B cell (primary cell): ENCODE data around the gene MT1A. TPM values are rescaled to one million over a fixed set of nuclear protein-coding genes. Genes with fewer than 3 reads are reported as not detected.
A peak's percentile ranks its signal among the peaks of the same experiment; 100 is the strongest.

Experiments used
- ATAC-seq: fragments of 200-7000 bp; cut with Tn5 transposase; one replicate; pipeline ENCODE4 v1.10.0; 2021; ENCODE audit warnings: low read depth, mild to moderate bottlenecking, moderate number of reproducible peaks, moderate library complexity
- CTCF ChIA-PET: fragments of 350-600 bp; sonication (Branson Sonifier 250); formaldehyde crosslinking; loops from one replicate; lab custom pipeline; 2021; ENCODE audit warnings: antibody characterized with exemption, inconsistent platforms; lab: Charles Lee
- POLR2A ChIA-PET: fragments of 350-600 bp; sonication (Branson Sonifier 250); formaldehyde crosslinking; loops from one replicate; lab custom pipeline; 2021; ENCODE audit warnings: antibody characterized with exemption; lab: Charles Lee
- DNase-seq: peaks from one replicate; pipeline ENCODE4 v3.0.0; 2013
- H2AFZ ChIP-seq: 2 replicates; pipeline ENCODE4 v1.6.1; 2012; ENCODE audit warnings: mild to moderate bottlenecking, low read depth, low read length; ENCODE audit not compliant: insufficient read depth, poor library complexity, severe bottlenecking
- H3K27ac ChIP-seq, 2 donors: 1 replicate in 1 of 2; 2 replicates in 1 of 2; pipeline ENCODE4 v1.5.1; 2012 to 2013; ENCODE audit warnings: low read length in 2 of 2, mild to moderate bottlenecking in 2 of 2, moderate library complexity in 1 of 2
- H3K27me3 ChIP-seq, 4 experiments: fragments of 200-600 bp in 1 of 4; sonication (generic) in 1 of 4; replicated peaks in 1 of 4; 1 replicate in 2 of 4; 2 replicates in 2 of 4; pipeline versions ENCODE4 v1.6.1 to v1.7.0; 2013 to 2016; ENCODE audit warnings: low read length in 3 of 4, mild to moderate bottlenecking in 2 of 4, mixed read lengths in 1 of 4, moderate library complexity in 1 of 4; ENCODE audit not compliant: insufficient read depth in 4 of 4, control insufficient read depth in 3 of 4; ENCODE audit errors: control extremely low read depth in 1 of 4
- H3K36me3 ChIP-seq, 2 experiments: replicated peaks in 1 of 2; 1 replicate in 1 of 2; 2 replicates in 1 of 2; pipeline versions ENCODE4 v1.6.1 to v1.7.1; 2013; ENCODE audit warnings: low read length in 1 of 2; ENCODE audit not compliant: insufficient read depth in 2 of 2, control insufficient read depth in 1 of 2; ENCODE audit errors: control extremely low read depth in 1 of 2, extremely low read depth in 1 of 2
- H3K4me1 ChIP-seq, 2 donors: fragments of 200-600 bp in 1 of 2; sonication (generic) in 1 of 2; 1 replicate in 1 of 2; 2 replicates in 1 of 2; pipeline versions ENCODE4 v1.5.1 to v1.6.1; 2013 to 2017; ENCODE audit warnings: low read length in 2 of 2; ENCODE audit not compliant: control insufficient read depth in 2 of 2, insufficient read depth in 2 of 2
- H3K4me2 ChIP-seq: replicated peaks from 2 replicates; pipeline ENCODE3; 2012; ENCODE audit warnings: mild to moderate bottlenecking, low read depth, low read length; ENCODE audit not compliant: poor library complexity, severe bottlenecking
- H3K4me3 ChIP-seq, 5 experiments: fragments of 200-600 bp in 1 of 5; sonication (generic) in 1 of 5; 1 replicate in 3 of 5; 2 replicates in 2 of 5; pipeline versions ENCODE4 v1.5.1 to v1.7.0; 2011 to 2016; ENCODE audit warnings: low read length in 4 of 5, mild to moderate bottlenecking in 4 of 5, low read depth in 2 of 5, control low read depth in 1 of 5, moderate library complexity in 1 of 5; ENCODE audit not compliant: insufficient read depth in 1 of 5; ENCODE audit errors: control extremely low read depth in 1 of 5, extremely low read depth in 1 of 5
- H3K79me2 ChIP-seq: fragments of 200-600 bp; sonication (generic); one replicate; pipeline ENCODE4 v1.6.0; 2016; ENCODE audit warnings: low read length; ENCODE audit not compliant: control insufficient read depth, insufficient read depth
- H3K9ac ChIP-seq: fragments of 200-600 bp; sonication (generic); 2 replicates; pipeline ENCODE4 v1.6.1; 2017; ENCODE audit warnings: mild to moderate bottlenecking, low read length, moderate library complexity
- H3K9me3 ChIP-seq, 3 donors: one replicate each; pipeline versions ENCODE4 v1.6.1 to v1.7.1; 2013; ENCODE audit warnings: low read length in 2 of 3; ENCODE audit not compliant: control insufficient read depth in 2 of 3, insufficient read depth in 1 of 3; ENCODE audit errors: control extremely low read depth in 1 of 3
- H4K20me1 ChIP-seq: 2 replicates; pipeline ENCODE4 v1.6.0; 2012; ENCODE audit warnings: mild to moderate bottlenecking, low read length; ENCODE audit not compliant: insufficient read depth, control insufficient read depth, poor library complexity, severe bottlenecking
- H3K27ac Mint-ChIP-seq: one replicate; pipeline ENCODE4 v1.8.0; 2021; ENCODE audit warnings: mixed read lengths
- H3K27me3 Mint-ChIP-seq: one replicate; pipeline ENCODE4 v1.8.0; 2021; ENCODE audit warnings: mixed read lengths
- H3K4me1 Mint-ChIP-seq: one replicate; pipeline ENCODE4 v1.8.0; 2021; ENCODE audit warnings: mixed read lengths
- H3K4me3 Mint-ChIP-seq: one replicate; pipeline ENCODE4 v1.8.0; 2021; ENCODE audit warnings: mixed read lengths
- H3K9me3 Mint-ChIP-seq: one replicate; pipeline ENCODE4 v1.8.0; 2022; ENCODE audit warnings: mixed read lengths; ENCODE audit not compliant: insufficient read depth
- EZH2 ChIP-seq: IDR thresholded peaks from 2 replicates; pipeline ENCODE4 v1.6.1; 2012; ENCODE audit warnings: borderline replicate concordance, low read depth, mild to moderate bottlenecking, moderate library complexity, low read length; ENCODE audit not compliant: insufficient read depth, poor library complexity, severe bottlenecking
- WGBS: methylation state at CpG from one replicate; pipeline ENCODE4 v1.1.5; 2013; ENCODE audit warnings: missing lambda C conversion rate; ENCODE audit not compliant: insufficient coverage; 5-methylcytosine and 5-hydroxymethylcytosine counted together
- intact Hi-C: fragments of 100-400 bp; cut with micrococcal nuclease; formaldehyde crosslinking; loops from one replicate; pipeline ENCODE4 v1.10.0; 2022
- polyA plus RNA-seq: library from polyadenylated mRNA; depleted of rRNA; stranded (reverse); fragments of >200 nt; gene quantifications from 2 replicates; pipeline ENCODE4 v1.2.3, GENCODE V29; 2012
- total RNA-seq, 2 donors: library from RNA; stranded (reverse); fragments of 120-200 nt in 1 of 2; gene quantifications; 1 replicate in 1 of 2; 2 replicates in 1 of 2; pipeline versions ENCODE4 v1.2.3 to v1.2.4, GENCODE V29; 2013 to 2022
- TF ChIP-seq, protein P1 (sequence below): fragments of 200-600 bp; IDR thresholded peaks from one replicate; pipeline ENCODE4 v1.8.0; 2022; ENCODE audit warnings: antibody characterized with exemption, mild to moderate bottlenecking

MT1A gene
- total and polyA plus RNA-seq, 2 donors (not counting 1 experiment from before 2014, with no cell fraction given), result not detected

DNA sequence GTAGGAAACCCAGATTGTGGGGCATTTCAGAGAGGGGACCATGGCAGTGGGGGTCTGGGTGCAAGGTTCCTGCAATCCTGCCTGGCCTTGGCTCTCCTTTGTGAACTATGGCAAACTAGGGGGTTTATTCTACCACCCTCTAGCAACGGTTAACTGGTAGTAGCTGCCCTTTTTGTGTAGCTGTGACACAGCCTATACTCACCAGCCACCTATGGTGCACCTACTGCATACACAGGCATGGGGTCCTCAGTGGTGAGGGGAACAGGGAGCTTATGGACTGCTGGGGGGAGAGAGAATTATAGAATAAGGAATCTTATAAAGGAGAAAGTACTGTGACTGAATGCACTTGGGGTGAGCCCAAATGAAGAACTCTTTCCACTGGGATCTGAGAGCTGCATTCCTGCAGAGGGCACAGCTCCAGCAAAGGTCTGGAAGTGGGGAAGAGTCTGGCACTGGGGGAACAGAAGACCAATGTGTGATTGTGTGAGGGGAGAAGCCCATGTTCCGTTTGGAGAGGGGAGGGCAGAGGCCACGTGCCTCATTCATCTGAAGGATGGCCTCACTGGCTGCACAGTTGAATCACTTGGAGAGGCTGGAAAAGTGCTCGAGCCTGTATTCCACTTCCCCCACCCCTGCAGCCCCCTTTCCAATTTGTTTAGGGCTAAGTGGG is 45.9 kb downstream of the MT1A start:
- ATAC-seq, result no peak
- Histone ChIP-seq H4K20me1 (no peaks in the 10 kb centered on the region), H3K4me1 (peaks cover 14 to 15% of the 10 kb centered on the region in 2 donors), H3K9me3 (peaks cover 0 to 7% (median 0%) of the 10 kb centered on the region in 3 donors), H3K27me3 (peaks cover 0 to 9% (median 3%) of the 10 kb centered on the region in 4 experiments), H2AFZ (no peak overlapping the region), H3K9ac (no peak overlapping the region), H3K27ac (no peak overlapping the region), H3K79me2 (no peaks in the 10 kb centered on the region), H3K4me3 (no peak overlapping the region), H3K4me2 (no peak overlapping the region), H3K36me3 (no peaks in the 10 kb centered on the region)
- TF ChIP-seq, protein P1, sequence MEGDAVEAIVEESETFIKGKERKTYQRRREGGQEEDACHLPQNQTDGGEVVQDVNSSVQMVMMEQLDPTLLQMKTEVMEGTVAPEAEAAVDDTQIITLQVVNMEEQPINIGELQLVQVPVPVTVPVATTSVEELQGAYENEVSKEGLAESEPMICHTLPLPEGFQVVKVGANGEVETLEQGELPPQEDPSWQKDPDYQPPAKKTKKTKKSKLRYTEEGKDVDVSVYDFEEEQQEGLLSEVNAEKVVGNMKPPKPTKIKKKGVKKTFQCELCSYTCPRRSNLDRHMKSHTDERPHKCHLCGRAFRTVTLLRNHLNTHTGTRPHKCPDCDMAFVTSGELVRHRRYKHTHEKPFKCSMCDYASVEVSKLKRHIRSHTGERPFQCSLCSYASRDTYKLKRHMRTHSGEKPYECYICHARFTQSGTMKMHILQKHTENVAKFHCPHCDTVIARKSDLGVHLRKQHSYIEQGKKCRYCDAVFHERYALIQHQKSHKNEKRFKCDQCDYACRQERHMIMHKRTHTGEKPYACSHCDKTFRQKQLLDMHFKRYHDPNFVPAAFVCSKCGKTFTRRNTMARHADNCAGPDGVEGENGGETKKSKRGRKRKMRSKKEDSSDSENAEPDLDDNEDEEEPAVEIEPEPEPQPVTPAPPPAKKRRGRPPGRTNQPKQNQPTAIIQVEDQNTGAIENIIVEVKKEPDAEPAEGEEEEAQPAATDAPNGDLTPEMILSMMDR, result no peak
- Mint-ChIP-seq H3K4me3 (peak overlapping the region; percentile 37), H3K27ac (no peak overlapping the region), H3K9me3 (peaks cover 2% of the 10 kb centered on the region), H3K27me3 (peaks cover 10% of the 10 kb centered on the region), H3K4me1 (peaks cover 21% of the 10 kb centered on the region)
- no peak for DNase-seq
- 89% methylated on average over 3 of the region's 4 CpGs for WGBS
- ChIA-PET POLR2A (interaction anchor here (0.6 to 1.2 kb wide), 2 partner anchors 27 to 478 kb away, joined by 4 to 5 read pairs; no protein-coding TSS in a partner anchor), CTCF (no interaction called here)
- intact Hi-C loops, result loop anchor here (10.0 kb wide), 1 partner anchor 50 kb away; the partner anchor contains the start of genes MT1A and MT1M

DNA sequence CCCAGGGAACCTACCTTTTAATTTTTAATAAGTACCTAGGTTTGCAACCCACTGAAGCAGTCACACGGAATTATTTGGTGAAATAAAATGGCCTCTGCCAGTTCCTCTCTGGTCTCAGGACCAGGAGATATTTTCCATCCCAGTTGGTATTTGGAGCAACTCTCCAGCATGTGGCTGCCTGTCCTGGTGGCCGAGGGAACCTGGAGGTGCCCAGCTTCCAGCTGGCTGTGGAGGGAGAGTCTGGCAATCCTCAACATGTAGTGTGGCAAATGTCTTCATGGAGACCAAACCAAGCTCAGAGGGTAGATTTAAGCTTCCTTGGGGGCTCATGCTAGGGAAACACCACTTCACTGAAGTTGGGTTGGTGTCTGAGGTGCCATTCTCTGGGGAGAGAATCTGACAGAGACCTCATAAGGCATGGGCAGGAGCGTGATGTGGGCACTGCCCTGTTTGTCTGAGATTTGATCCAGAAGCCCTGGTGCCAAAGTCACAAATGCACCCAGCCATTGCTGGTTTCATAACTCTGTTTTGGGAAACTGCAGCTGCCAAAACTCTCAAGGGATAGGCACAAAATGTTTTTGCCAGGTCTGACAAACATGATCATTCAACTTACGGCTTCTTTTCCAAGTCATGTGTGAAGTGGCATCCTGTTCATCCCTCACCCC is 46.6 kb downstream of the MT1A start:
- ATAC-seq, result no peak
- ChIA-PET CTCF (no interaction called here), POLR2A (interaction anchor here (1.2 kb wide), 1 partner anchor 28 kb away, joined by 4 read pairs; no protein-coding TSS in a partner anchor)
- intact Hi-C loops, result loop anchor here (10.0 kb wide), 1 partner anchor 50 kb away; the partner anchor contains the start of genes MT1A and MT1M
- no peak for TF ChIP-seq EZH2
- TF ChIP-seq, protein P1, result no peak
- Histone ChIP-seq H3K4me2 (no peak overlapping the region), H3K9ac (no peak overlapping the region), H3K4me3 (no peak overlapping the region), H4K20me1 (no peaks in the 10 kb centered on the region), H3K9me3 (peaks cover 0 to 7% (median 0%) of the 10 kb centered on the region in 3 donors), H3K79me2 (no peaks in the 10 kb centered on the region), H2AFZ (no peak overlapping the region), H3K4me1 (peaks cover 14 to 15% of the 10 kb centered on the region in 2 donors), H3K27ac (no peak overlapping the region), H3K36me3 (no peaks in the 10 kb centered on the region), H3K27me3 (peaks cover 0 to 9% (median 3%) of the 10 kb centered on the region in 4 experiments)
- DNase-seq, result no peak
- WGBS, result 81% methylated on average over 3 of the region's 4 CpGs
- peaks cover 21% of the 10 kb centered on the region for H3K4me1 Mint-ChIP-seq
- peaks cover 14% of the 10 kb centered on the region for H3K27me3 Mint-ChIP-seq
- no peak overlapping the region for H3K27ac Mint-ChIP-seq
- no peak overlapping the region for H3K4me3 Mint-ChIP-seq
- peaks cover 2% of the 10 kb centered on the region for H3K9me3 Mint-ChIP-seq
